ENCODE results near the gene IL17B.

IL17B gene, protein sequence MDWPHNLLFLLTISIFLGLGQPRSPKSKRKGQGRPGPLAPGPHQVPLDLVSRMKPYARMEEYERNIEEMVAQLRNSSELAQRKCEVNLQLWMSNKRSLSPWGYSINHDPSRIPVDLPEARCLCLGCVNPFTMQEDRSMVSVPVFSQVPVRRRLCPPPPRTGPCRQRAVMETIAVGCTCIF

DNA sequence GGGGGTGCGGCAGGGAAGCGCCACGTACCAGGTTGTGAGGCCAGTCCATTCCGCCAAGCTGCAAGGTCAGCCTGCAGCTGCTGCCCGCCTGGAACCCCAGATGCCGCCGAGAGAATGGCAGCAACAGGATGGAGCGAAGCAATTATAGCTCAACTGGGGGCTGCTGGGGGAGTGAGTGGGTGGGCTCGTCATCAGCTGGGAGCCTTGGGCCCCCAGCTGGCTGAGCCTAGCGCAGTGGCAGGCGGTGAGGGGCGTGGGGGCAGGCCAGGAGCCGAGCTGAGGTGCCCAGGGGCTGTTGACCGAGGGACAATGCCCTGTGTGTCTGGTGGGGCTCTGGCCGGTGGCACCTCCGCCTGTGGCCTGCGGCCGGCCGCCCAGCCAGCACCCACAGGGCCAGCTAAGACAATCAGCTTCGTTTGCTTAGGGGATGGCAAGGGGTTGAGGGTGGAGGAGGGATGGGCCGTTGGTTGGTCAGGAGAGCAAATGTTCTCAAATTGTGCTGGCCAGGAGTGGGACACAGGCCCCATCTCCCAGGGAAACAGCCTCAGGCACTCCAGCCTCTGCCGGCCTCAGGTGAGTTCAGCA, at the start of gene IL17B:
Gene IL17B, minus strand, starts transcription at position 116 of the 585 bp plus-strand sequence. Its CDS starts 67 bp downstream, at position 49.
- DNase-seq: no peak

DNA sequence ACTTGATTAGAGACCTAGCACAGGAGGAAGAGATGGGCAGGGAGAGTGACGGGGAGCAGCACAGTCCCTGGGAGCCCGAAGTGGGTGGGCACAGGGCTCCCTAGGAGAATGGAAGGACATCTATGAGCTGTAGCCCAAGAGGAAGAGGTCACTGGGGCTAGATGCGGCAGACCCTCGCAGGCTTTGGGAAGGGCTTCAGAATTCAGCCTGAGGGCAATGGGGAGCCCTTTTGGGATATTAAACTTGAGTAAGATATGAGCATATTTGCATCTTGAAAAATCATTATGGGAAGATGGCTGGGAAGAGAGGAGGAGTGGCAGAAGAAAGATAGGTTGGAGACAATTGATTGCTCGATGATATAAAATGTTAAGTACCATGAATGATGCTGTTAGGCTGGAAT, 48.9 kb upstream of the IL17B start:
- DNase-seq: no peak

DNA sequence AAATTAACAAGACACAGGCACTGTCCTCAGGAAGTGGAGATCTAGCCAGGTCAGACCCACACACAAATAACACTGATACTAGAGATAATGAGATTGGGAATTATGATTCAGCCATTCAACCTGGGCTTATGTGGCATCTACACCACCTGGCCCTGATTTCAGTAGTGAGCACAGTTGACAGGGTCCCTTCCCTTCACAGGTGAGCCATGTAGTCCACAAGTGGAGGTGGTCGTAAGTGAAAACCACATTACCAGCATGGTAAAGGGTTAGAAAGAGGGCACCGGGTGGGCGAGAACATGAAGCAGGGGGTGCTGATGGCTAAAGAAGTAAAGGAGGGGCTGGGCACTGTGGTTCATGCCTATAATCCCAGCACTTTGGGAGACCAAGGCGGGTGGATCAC, 48.3 kb upstream of the IL17B start:
- no peak for DNase-seq

DNA sequence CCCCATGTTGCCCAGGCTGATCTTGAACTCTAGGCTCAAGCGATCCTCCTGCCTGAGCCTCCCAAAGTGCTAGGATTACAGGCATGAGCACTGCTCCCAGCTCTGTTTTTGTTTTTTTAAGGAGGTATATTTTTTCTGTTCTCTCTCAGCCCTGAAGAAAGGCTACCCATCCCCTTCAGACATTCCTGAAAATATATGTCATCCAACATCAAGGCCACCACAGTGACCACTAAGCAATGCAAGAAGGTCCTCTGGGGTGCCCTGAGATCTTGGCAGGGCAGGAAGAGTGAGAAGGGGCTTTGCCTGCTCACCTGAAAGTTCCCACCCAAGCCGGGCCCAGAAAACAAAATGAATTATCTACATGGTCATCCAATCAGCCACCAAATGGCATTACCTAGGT, 47.8 kb upstream of the IL17B start:
- DNase-seq: no peak

DNA sequence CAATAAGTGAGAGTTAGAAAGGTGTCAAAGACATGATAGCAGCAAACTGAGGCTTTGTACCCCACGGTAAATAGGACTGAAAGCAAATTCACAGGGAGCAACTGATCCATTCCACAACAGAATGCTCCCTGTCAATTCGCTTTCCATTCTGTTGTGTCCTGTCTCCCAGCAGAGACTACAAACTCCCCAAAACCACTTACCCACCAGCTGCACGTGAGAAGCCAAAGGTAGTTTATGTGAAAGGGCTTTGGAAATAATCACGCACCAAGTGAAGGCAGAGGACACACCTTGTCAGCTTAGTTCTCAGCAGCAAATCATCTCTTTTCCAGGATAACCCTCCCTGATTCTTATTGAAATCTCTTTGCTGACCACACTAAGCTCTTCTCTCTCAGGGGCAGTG, 46.6 kb upstream of the IL17B start:
- DNase-seq: no peak

DNA sequence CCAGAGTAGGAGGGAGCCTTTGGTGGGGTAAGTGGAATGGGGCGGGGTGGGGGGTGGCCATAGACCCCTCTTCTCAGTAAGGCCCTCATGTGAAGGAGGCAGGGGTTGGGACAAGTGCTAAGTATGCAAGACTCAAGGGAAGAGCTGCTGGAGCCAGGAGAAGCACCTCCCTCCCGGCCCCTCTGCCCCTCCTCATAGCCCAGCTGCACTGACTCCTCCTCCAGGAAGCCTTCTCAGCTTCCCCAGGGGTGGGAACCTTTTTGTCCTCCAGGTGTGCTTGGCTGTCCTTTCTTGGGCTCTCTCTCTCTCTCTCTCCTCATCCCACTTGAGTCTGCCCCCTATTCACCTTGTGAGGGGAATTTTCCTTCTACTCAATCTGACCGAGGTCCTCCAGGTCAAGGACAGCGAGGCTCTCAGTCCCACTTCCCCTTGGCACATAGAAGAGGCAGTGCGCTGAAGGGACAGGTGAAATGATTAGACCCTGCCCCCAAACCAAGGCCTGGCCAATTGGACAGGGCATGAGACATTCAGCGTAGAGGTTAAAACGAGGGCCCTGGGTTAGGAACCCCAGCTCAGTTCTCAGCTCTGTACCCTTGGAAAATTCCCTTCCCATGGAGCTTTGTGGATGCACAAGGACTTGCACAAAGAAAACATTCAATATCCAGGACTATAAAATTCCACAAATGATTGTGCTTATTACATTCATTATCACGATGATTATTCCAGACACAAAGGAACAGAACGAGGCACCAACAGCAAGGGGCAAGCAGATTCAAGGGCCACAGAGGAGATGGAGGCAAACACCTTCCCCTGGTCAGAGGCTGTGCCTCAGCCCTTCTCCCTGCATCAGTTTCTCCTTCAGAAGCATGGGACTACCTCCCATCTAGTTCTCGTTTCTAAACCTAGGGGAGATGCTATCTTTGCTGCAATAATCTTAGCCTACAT, 45.6 kb upstream of the IL17B start:
- DNase-seq: no peak

DNA sequence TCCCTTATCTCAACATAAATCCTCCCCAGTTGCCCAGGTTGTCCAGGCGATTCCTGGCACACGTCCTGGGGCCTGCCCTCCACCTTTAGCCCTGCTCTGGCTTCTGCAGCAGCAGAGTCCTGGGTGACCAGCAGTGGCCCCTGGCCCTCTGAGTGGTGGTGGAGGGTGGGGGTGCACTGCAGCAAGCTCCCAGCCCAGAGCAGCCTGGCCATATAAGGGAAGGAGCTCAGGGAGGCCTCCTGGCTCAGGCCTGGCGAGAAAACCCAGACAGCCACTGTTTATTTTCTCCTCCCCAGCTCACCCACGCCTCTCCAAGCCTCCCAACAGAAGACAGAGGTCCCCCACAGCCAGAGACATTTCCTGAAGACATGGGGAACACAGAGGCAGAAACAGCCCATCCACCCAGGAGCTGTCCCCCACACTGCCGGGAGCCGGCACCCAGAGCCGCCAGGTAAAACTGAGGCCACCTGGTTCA, 44.7 kb upstream of the IL17B start:
- DNase-seq: no peak

DNA sequence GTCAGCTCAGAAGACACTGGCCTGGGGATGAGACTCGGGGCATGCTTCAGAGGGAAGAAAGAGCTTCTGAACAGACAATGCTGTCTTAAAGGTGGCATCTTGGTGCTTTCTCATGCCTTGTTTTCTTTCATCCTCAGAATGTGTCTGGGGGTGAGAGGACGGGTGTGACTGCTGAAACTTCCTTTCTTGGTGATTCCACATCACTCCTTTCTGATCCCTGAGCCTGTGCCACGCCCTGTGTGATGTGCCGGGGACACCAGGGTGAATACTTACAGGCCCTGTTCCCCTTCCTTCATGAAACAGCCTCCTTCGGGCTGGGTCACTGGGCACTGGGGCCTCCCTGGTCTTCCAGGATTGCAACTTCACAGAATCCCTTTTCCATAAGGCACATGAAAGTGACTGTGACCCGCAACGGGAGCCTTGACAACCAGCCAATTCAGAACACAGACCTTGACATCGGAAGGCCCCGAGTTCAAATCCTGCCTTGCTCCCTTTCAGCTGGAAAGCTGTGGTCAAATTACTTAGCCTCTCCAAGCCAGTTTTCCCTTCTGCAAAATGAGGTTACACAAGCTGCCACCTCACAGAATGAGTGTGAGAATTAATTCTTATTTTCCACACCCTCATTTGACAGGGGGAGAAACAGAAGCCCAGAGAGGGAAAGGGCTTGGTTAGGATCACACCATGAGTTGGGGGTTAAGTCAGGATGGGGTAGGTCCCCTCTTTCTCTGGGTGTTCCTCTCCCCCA, 44.1 kb upstream of the IL17B start:
- DNase-seq: no peak

DNA sequence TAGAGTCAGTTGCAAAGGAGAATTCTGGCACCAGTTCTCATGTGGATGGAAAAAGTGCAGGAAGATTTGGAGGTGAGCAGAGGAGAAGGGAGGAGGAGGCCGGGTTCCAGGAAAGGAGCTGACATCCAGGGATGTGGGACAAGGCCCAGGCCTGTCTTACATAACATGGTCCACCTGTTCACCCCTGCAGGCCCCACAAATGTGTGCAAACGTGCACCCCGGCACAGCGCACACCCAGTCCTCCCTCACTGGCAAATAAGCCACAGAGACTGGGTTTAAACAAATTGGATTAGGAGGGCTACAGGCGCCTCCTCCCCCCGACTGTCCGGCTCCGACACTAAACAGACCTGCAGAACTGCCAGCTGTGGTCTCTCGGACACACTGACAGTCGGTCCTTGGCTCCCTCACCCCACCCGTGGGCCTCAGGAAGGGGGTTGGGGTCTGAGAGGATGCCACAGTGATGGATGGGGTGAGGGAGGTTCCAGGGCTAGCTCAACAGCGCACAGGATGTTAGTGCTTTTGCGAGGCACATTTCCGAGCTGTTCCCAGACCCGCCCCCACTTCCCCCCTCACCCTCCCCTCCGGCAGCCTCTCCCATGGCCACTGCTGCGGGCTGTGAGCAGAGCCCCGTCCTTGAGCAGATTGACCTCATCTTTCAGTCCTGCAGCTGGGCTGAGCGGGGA, 43.4 kb upstream of the IL17B start:
- DNase-seq: peak; percentile 33

DNA sequence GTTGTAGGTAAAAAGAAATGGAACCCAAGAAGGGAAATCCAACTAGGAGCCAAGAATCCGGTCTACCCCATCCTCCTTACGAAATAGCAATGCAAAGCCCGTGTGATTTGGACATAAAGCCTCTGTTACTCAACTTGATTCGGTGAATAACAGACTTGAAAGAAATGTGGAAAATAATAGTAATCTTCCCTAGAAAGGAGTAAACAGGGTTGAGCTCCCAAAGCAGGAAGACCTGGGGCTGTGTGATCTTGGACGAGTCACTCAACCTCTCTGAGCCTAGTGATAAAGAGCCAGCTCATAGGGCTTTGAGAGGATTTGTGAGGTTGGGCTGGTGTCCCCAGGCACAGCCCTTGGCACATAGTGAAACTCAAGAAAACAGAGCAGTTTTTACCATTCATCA, 42.7 kb upstream of the IL17B start:
- no peak for DNase-seq

DNA sequence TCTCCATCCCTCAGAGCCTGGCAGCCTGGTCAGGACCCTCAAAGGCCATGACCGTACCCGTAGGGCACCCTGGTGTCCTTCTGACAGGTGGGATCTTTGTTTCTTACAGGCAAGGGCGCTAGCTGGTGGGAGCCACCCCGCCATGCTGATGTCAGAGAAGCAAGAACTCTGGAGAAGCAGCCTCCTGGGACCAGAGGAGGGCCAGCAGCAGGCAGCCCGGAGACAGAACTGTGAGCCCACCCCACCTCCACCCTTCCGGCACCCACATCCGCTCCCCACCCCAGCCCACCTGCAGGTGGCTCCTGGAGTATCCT, 42.2 kb upstream of the IL17B start:
- DNase-seq: no peak

DNA sequence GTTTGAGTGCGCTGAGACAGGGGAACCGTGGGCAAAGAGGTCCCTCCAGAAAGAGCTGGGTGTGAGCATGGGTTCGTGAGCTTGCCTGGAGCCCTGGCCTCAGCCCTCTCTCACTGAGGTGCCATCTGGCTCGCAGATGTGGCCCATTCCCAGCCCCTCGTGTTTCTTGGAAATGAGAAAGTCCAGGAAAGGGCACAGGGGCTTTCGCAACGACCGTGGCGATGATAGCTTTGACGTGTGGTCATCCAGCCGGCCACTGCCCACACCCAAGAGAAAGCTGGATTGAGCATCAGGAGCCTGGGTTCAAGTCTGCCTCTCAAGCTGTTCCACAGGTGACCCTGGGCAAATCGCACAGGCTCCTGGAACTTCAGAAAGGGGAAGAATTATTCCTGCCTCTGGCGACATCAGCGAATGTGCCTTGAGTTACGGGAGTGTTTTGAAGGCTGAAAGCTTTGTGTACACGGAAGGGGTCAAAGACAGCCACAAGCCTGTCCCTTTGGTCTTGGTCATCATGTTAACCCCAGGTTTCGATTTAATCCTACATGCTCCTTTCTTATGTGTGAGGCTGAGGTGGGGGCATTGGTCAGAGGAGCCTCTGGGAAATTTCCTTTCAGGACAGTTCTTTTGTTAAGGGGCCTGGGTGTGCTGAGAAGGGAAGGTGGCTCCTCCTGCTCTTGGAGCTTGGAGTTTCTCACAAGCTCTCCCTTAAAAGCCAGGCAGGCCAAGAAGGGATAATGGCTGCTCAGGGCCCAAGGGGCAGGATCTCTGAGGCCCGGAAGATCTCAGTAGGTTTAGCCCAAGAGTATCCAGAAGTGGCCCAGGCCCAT, 41.7 kb upstream of the IL17B start:
- DNase-seq: no peak

DNA sequence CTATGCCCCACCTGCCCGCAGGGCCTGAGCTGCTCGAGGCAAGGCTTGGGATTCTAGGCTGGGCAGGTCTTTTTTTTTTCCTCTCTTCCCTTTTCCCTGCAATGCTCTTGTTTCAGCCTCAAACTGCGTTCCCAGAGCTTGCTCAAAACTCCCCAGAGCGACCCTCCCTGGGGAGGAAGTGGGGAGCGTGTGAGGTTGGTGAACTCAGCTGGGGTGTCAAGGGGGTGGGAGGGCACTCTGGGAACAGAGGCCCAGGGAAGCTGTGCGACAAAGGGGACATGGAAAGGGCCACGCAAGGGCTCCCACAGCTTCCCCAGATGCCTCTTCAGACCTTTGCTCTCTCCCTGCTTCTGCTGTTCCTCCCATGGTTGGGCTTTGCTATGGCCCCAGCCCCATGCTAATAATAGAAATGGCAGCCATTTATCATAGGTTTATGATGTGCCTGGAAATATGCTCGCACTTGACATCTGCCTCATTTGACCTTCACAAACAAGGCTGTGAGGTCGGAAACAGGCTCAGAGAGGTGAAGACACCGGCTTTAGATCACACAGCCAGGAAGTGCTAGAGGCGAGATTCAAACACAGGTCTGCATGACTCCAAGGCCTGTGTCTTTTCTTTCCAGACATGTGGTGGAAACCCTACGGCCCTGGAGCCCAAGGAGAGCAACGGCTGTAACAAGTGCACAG, 40.9 kb upstream of the IL17B start:
- no peak for DNase-seq

DNA sequence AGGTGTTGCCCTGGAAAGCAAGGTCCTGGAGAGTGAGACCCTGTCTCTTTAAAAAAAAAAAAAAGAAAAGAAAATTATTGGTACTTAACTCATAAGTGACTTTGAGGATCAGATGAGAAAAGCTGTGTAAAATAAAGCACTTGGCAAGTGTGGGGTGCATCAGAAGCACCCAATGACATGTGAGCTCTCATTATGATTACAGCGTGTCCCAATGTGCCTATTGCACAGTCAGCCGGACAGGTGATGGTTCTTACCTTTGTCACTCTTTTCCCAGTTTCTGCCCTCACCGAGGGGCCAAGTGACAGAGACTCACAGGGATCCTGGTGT, 40.4 kb upstream of the IL17B start:
- no peak for DNase-seq

DNA sequence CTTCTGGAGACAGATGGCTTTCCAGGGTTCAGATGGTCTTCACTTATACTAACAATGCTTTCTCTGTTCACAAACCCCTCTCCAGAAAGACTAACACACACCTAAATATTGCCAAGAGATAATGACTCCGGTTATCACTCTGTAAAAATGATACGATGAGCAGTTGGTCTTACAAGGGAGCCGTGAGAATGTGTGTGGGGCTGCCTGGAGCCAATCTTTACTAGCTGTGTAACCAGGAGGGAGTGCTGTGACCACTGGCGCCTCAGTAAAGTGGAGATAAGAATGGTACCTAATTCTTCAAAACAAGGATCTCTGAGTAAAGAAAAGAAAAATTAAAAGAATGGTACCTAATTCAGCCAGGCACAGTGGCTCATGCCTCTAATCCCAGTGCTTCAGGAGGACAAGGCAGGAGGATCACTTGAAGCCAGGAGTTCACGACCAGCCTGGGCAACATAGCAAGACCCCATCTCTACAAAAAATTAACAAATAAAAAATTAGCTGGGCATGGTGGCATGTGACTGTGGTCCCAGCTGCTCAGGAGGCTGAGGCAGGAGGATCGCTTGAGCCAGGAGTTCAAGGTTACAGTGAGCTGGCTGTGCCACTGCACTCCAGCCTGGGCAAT, 39.9 kb upstream of the IL17B start:
- no peak for DNase-seq

DNA sequence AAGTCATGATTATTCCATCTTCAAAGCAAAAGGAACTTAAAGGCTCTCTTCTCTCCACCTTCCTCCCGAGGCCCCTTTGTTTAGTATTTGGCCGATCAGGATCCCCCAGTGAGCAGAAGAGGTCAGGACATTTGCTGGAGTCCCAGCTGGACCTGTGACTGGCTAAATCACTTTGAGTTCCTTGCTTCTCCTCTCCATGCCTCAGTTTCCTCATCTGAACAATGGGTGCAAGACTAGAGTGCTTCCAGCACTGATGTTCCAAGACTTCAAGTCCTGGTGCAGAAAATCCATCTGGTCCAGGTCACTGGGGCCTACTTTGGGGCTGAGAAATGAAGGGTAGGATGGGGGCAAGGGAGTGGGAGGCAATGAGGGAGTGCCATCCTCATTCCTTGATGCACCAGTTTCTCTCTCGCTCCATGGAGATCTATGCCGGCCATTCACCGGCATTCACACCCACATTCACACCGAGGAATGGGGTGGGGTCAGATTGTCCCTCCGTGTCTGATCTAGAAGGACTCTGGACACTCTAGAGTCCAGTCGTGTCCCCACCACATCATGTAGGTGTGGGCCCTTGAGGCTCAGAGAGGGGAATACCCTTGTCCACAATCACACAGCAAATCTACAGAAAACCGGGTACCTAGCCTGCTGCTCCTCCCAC, 38.7 kb upstream of the IL17B start:
- DNase-seq: no peak

DNA sequence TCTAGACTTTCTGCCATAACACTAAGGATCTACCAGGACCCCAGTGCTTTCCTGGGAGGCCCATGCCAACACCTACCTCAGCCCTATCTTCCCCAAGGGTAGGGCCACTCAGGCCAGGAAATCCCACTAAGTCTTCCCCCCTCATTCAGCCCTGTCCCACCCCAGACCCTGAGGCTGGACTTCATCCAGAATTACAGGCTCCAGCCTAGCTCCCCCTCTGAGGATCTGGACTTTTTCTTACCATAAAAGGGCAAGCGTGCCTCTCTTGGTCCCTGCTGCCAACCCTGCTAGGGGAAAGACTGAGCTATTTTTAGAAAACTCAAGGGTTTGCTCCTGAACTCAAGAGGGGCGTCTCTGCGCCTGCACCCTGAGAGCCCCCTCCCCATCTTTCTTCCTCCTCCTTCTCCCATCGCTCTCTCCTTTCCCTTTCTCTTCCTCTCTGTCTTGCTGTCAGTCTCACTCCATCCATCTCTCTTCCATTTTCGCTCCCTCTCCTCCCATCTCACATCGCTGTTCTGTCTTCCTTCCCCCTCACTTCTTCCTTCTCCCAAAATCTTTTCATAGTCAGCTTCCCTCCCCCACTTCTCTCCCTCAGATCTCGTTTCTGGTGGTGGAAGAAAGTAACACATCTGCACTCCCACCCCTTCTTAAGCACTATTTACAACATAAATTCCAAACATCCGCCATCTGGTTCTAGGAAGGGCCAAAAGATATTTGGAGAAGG, 38.1 kb upstream of the IL17B start:
- no peak for DNase-seq

DNA sequence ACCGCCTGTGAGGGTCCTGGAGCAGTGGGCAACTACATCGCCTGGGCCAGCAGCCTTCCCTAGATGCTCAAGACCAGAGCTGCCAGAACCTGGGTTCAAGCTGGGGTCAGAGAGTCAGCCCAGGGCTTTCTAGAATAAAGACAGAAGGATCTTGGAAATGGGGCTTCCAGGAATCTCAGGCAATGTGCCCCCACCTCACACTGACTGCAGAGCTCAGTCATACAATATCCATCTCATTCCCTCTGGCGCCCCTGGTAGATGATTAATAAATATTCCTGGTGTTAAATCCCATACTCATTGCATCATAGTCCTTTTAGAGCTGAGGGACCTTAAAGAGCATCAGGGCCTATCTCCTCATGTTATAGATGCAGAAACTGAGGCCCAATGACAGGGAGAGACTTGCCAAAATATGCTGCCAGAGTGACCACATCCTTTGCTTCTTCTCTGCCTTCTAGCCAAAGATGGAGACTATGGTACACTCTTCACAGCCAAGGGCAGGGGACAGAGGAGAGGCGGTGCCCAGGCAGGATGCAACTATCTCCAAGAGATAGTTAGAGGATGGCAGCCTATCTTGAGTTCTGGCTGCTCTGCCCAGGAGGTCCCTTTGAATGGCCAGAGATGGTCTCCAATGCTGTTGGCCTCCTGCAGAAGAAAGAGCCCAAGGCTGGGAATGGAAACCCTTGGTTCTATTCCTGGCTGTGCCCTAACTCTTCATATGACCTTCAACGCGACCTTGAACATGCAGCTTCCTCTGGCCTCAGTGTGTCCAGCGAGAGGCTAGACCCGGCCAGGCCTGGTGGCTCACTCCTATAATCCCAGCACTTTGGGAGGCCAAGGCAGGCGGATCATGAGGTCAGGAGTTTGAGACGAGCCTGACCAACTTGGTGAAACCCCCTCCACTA, 36.2 kb upstream of the IL17B start:
- no peak for DNase-seq
